ENCODE results near the gene COX4I1.

The COX4I1 gene

DNA sequence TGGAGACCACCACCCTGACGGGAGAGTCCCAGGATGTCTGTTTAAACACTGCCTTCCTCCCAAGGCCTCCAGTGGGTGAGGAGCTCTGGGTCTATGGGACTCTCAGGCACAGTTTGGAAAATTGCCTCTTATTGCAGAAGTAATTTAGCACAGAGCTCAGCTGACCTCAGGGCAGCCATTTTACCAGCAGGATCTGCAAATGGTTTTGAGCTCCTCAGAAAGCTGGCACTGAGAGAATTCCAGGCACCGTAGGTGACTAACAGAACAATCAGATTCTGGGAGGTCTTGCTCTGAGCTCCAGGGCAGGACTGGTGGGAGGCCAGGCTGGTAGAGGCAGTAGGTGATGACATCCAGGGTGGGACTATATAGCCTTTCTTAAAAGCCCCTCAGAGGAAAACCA is 31.3 kb upstream of the COX4I1 start:
- DNase-seq, result no peak

DNA sequence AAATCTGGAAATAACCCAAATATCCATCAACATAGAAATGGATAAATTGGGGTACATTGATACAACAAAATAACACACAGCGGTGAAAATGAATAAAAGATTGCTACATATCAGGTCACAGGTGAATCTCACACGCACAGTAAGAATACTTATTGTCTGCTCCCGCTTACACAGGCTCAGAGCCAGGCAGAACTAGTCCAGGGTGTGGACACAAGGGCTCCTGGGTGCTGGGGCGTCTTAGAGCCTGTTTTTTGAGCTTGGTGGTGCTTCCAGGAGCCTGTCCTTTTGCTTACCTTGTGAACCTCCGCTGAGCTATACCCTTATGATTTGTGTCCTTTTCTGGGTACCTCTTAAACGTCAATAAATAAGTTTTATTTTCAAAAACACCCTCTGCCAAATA is 28.8 kb upstream of the COX4I1 start:
- DNase-seq, result no peak

GRCh38 chr16:85773044-85773443 is 26.5 kb upstream of the COX4I1 start:
- no peak for DNase-seq

DNA sequence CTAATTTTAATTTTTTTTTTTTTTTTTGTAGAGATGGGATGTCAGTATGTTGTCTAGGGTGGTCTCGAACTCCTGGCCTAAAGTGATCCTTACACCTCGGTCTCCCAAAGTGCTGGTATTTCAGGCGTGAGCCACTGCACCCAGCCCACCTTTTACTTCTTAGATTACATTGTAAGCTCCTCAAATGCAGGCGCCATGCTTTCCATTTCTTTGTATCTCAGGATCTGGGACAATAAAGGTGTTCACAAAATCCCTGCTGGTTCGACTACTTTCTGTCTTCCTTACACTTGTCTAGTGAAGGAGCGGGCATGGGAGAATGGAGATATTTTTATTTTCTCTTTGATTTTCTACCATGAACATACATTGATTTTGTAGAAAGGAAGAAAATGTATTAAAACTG is 25.4 kb upstream of the COX4I1 start:
- no peak for DNase-seq

DNA sequence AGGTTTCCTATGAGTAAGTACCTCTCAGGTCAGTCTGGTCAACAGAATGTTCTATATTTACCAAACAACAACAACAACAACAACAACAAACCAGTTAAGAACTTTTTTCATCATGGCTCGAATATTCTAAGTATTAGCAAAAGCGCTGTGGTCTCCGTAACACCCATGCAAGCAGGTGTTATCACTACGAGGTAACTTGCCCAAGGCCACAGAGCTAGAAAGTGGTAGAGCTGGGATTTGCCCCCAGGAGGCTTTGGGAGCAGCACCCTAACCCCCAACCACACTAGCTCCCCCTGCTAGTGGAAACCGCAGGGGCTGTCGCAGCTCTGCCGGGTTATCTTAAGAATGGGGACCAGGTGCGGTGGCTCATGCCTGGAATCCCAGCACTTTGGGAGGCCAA is 24.7 kb upstream of the COX4I1 start:
- DNase-seq, result no peak

GRCh38 chr16:85777583-85778310 is 21.7 kb upstream of the COX4I1 start:
- DNase-seq, result no peak

GRCh38 chr16:85778873-85779272 is 20.6 kb upstream of the COX4I1 start:
- no peak for DNase-seq

- no peak for DNase-seq
These were observed 19.2 kb upstream of the COX4I1 start for GRCh38 chr16:85780281-85780680.

GRCh38 chr16:85781156-85781555 is 18.3 kb upstream of the COX4I1 start:
- no peak for DNase-seq

- DNase-seq, result no peak
These were observed 17.7 kb upstream of the COX4I1 start for GRCh38 chr16:85781695-85782370.

- no peak for DNase-seq
These were observed 17.0 kb upstream of the COX4I1 start for GRCh38 chr16:85782451-85782850.

GRCh38 chr16:85783441-85783840 is 16.1 kb upstream of the COX4I1 start:
- DNase-seq, result no peak

- DNase-seq, result no peak
These were observed 14.7 kb upstream of the COX4I1 start for GRCh38 chr16:85784813-85785212.

GRCh38 chr16:85785927-85786326 is 13.6 kb upstream of the COX4I1 start:
- DNase-seq, result no peak

DNA sequence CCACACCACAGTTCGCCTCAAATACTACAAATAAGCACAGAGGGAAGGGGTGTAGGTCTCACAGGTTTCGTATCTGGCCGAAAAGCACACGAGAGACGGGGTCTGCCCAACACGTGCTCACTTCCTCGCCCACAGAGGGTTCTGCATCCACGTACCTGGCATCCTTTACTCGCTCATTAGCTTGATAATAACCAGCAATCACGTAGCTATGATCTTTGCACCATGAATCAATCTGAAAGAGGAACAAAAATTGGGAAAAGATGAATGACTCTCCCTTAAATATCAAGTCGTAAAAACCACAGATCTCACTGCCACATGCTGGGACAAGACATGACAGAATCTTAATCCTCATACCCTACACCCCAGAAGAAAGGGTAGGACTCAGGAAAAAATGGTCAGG is 10.7 kb upstream of the COX4I1 start:
- DNase-seq, result no peak

DNA sequence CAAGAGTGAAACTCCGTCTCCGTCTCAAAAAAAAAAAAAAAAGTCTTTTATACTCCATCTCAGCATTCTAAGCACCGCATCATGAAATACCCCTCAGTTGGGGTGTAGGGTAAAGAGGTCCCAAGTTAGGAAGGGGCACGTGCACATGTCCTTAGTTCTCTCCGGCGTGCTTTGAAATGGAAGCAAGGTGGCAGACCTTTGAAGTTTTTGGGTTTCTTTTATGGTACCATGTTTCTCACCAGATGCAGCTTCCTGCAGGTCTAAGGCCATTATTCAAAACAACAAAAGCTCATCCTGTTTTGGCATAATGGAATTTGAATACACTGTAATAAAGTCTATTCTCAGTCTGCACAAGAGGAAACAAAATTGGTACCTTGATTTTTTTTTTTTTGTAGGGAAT is 9.7 kb upstream of the COX4I1 start:
- DNase-seq, result no peak

DNA sequence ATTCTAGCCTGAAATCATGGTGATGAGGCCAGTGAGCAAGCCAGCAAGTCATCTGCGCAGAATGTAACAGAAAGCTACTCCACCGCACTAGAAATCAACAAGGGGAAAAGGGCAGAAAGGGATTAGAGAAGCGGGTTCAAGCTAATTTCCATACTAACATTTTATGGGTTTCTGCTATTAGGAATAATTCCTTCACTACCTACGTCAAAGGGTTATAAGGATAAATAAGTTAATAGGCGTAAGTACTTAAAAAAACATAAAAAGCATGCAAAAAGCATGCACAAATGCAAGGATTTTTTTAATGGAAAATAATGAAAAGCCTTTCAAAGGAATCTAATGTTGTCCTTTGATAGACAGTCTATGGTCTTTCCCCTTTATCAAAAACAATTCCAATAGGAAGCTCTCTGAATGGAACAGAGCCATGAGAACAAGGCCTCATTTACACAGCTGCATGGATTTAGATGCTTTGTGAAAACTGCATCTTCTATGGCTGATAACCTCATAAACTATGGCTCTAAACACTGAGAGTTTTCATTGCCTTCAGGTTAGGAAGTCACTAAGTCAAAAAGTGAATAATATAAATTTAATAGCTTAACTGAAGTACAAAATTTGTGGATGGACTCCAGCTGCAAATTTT is 5.7 kb upstream of the COX4I1 start:
- no peak for DNase-seq

DNA sequence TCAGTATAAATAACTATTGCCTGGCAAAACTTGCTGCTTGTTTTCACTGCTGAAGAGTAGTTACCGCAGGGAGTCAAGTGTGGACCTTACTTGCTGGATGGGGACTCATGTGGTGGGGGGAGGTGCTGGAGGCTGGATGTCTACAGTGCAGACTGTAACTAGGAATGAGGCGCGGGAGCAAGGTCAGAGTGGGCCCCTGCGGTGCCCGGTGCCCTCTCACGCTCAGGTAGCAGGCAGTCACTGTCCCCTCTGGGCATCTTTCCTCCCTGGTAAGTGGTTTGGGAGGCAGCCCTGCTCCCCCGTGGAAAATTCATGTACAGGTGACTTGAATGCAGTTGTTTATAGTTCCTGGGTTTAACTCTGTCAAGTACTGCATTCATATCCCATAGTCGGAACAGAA is 4.8 kb upstream of the COX4I1 start:
- no peak for DNase-seq

DNA sequence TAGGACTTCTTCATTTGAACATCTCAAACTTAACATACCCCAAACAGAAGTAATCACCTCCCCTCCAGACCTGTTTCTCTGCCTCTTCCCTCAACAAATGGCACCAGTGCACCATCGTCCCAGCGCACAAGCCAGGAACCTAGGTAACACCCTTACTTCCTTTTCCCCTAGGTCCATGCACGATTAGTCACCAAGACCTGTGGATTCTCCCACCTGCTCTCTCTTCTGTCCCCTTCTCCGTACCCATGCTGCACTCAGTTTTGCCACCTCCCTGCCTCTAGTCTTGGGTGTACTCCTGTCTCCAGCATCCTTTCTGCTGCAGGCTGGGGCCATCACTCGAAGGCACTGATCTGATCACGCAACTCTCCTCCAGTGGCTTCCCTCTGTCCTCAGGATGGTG is 3.3 kb upstream of the COX4I1 start:
- DNase-seq, result no peak

GRCh38 chr16:85796599-85796998 is 2.9 kb upstream of the COX4I1 start:
- no peak for DNase-seq

- no peak for DNase-seq
These were observed 1.2 kb upstream of the COX4I1 start for GRCh38 chr16:85798283-85798776.

DNA sequence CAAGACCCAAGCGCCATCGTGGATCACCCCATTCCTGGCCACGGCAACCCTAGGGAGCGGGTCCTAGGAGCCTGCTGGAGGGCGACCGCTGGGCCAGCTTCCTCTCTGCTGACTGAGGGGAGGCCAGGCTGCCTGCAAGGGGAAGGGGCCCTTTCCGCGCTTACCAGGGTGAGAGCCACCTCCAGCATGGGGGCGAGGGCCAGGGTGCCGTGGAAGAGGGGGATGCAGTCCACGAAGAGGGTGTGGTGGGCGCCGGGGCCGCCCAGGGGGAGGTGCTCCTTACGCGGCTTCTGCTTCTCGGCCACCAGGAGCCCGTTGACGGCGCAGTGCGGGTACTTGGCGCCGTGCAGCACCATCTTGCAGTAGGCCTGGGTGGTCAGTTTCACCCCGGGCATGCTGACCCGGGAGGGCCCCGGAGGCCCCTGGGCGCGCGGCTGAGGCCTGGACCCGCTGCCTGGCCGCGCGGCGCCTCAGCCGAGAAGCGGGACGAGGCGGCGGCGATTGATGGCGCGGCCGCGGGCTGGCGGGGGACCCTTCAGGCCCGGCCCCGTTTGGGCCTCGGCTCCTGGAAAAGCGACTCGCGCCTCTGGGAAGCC is 496 bp upstream of the COX4I1 start:
- DNase-seq, result no peak

DNA sequence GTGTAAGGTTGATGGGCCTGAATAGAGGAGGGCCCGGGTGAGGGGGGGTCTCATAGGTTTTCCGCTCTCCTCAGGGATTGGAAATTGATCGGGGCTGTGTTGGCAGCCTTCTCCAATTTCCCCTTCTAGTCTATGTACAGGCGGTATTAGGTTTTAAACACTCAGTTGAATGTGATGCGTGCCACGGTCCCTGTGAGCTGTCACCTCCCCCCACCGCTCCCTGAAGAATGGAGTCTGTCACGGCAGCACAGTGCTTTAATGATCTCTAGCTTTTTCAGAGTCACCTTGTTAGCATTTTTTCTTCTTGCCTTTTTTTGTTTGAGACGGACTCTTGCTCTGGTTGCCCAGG is 800 bp downstream of the COX4I1 start:
- no peak for DNase-seq

DNA sequence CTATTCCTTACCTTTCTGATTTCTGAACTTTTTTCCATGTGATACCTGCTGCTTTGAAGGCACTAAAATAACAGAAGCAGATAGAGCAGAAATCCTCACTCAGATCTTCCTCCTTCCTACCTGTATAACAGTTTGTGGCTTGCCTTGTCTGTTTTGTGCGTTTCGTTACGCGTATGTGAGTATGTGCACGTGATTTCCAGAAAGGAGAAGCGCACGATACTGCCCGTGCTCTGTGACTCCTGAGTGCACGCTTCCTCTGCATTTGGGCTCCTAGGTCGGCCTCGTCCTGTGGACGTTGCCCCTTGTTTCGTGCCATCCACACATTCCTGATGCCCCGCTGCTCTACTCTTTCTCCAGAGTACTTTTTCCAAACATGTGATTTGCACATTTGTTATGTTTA is 4.1 kb downstream of the COX4I1 start:
- no peak for DNase-seq
